ENCODE data around the gene ARFIP1.

DNA sequence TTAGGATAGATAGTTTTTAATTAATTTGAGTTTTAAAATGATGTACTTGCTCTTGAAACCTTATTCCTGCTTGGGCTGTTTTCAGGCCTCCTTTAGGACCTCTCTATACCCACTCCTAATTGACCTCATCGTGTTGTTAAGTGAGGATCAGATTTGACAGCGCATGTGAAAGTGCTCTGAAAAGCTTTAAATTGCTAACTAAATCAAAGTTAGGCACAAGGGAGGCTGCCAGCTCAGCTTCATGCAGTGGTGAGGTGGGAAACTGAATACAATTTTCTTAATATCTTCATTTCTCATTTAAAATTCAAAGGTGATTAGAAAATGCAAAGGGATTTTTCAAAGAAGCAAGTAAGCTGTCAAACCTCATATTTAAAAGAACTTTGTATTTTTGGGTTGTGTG lies 176.4 kb downstream of the ARFIP1 start:
- TF ChIP-seq POLR2A (IDR thresholded peaks at IDR 0.05; ENCODE audit: extremely low read depth, insufficient read length), result no peak
- no peak for TF ChIP-seq CTCF (IDR thresholded peaks at IDR 0.05; ENCODE audit: low read depth, low read length)
- TF ChIP-seq, protein P1, sequence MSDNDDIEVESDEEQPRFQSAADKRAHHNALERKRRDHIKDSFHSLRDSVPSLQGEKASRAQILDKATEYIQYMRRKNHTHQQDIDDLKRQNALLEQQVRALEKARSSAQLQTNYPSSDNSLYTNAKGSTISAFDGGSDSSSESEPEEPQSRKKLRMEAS (IDR thresholded peaks at IDR 0.05; ENCODE audit: low read depth, low read length), result no peak
- no peak for TF ChIP-seq MYC (IDR thresholded peaks at IDR 0.05; ENCODE audit: low read depth, low read length)
